ENCODE results near the gene CGB1. TPM values are rescaled to one million over a fixed set of nuclear protein-coding genes. Genes with fewer than 3 reads are reported as not detected.
A peak's percentile ranks its signal among the peaks of the same experiment; 100 is the strongest.

Gene CGB1
- total and polyA plus RNA-seq, 10 of the 15 experiments (the other 5 are each of a cell fraction or from before 2014, with no cell fraction given) = not detected

DNA sequence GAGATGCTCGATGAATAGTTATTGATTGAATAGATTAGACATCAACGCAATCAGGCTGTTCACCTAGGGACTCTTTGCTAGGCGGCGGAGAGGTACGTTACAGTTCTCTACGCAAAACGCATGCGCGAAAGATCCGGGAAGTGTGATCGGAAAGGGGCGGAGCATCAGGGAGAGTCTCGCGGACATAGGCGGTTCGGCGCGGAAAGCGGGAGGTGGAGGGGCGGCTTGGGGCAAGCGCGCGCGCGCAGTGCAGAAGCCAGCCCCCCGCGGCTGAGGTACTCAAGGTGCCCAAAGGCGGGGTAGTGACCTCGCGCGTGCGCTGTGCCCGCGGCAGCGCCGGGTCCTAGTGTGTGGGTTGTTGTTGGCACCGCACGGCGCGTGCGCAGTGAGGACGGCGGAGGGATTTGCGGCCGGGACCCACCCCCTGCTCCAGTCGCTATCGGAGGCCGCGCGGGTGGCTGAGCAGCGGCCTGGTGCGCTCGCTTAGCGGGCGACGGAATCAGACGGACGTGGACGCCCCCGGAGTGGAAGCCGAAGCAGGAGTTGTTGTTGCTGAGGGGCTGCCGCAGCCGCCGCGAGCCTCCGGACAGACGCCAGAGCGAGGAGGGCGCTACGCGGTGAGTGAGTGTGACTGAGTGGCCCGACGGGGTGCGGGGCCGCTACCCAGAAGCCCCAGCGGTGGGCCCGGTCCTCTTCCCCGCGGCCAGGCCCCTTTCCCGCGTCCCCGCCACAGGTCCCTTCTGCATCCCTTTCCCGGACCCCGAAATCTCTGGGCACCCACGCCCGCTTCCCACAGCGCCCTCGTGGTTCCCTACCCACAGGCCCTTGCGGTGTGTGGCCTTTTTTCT, 48.5 kb upstream of the CGB1 start, which contains the start of gene SNRNP70 (continued):
- no peak for TF ChIP-seq SKIL (IDR thresholded peaks at IDR 0.05; ENCODE audit: low read depth, poor library complexity, severe bottlenecking)
- 0 out of 2 replicates have a peak, but pooled peaks have one; percentile 48 for TF ChIP-seq ASH2L (IDR thresholded peaks at IDR 0.05; ENCODE audit: borderline replicate concordance, low read depth)
- TF ChIP-seq HDAC2 (IDR thresholded peaks at IDR 0.05) = 0 out of 2 replicates have a peak, but pooled peaks have one; percentile 60
- no peak for TF ChIP-seq NR2C2 (IDR thresholded peaks at IDR 0.05; ENCODE audit: borderline replicate concordance, control insufficient read depth, insufficient read length, low read depth)
- no peak for TF ChIP-seq IRF3 (IDR thresholded peaks at IDR 0.05)
- no peak for TF ChIP-seq ZNF274 (IDR thresholded peaks at IDR 0.05; ENCODE audit: insufficient read depth, insufficient read length)
- peak; percentile 47 for TF ChIP-seq MXI1 (IDR thresholded peaks at IDR 0.05; ENCODE audit: low read depth, low read length)
- TF ChIP-seq WRNIP1 (IDR thresholded peaks at IDR 0.05; ENCODE audit: borderline replicate concordance, low read depth, low read length) = 0 out of 2 replicates have a peak, but pooled peaks have one; percentile 46
- peak; percentile 64 for TF ChIP-seq RELB (IDR thresholded peaks at IDR 0.05; ENCODE audit: low read depth)
- TF ChIP-seq ZNF24 (IDR thresholded peaks at IDR 0.05) = no peak
- TF ChIP-seq ZNF384 (IDR thresholded peaks at IDR 0.05; ENCODE audit: borderline replicate concordance, low read depth, low read length) = no peak
- TF ChIP-seq, protein P1, sequence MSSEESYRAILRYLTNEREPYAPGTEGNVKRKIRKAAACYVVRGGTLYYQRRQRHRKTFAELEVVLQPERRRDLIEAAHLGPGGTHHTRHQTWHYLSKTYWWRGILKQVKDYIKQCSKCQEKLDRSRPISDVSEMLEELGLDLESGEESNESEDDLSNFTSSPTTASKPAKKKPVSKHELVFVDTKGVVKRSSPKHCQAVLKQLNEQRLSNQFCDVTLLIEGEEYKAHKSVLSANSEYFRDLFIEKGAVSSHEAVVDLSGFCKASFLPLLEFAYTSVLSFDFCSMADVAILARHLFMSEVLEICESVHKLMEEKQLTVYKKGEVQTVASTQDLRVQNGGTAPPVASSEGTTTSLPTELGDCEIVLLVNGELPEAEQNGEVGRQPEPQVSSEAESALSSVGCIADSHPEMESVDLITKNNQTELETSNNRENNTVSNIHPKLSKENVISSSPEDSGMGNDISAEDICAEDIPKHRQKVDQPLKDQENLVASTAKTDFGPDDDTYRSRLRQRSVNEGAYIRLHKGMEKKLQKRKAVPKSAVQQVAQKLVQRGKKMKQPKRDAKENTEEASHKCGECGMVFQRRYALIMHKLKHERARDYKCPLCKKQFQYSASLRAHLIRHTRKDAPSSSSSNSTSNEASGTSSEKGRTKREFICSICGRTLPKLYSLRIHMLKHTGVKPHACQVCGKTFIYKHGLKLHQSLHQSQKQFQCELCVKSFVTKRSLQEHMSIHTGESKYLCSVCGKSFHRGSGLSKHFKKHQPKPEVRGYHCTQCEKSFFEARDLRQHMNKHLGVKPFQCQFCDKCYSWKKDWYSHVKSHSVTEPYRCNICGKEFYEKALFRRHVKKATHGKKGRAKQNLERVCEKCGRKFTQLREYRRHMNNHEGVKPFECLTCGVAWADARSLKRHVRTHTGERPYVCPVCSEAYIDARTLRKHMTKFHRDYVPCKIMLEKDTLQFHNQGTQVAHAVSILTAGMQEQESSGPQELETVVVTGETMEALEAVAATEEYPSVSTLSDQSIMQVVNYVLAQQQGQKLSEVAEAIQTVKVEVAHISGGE (CRISPR knock-in tag; IDR thresholded peaks at IDR 0.05) = no peak
- TF ChIP-seq MAX (IDR thresholded peaks at IDR 0.05; ENCODE audit: low read depth, low read length) = peak; percentile 57; the same call in 1 of the 2 replicates
- peak; percentile 94 for TF ChIP-seq RCOR1 (conservative IDR thresholded peaks at IDR 0.05; ENCODE audit: low read depth, low read length)
- peak; percentile 100 for TF ChIP-seq POLR2A (IDR thresholded peaks at IDR 0.05; ENCODE audit: low read depth, low read length)
- TF ChIP-seq, protein P2, sequence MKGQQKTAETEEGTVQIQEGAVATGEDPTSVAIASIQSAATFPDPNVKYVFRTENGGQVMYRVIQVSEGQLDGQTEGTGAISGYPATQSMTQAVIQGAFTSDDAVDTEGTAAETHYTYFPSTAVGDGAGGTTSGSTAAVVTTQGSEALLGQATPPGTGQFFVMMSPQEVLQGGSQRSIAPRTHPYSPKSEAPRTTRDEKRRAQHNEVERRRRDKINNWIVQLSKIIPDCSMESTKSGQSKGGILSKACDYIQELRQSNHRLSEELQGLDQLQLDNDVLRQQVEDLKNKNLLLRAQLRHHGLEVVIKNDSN (IDR thresholded peaks at IDR 0.05; ENCODE audit: borderline replicate concordance, extremely low read length, insufficient read depth, low read depth, low read length) = no peak
- TF ChIP-seq STAT1 (conservative IDR thresholded peaks at IDR 0.05) = 0 out of 2 replicates have a peak, but pooled peaks have one; percentile 49
- TF ChIP-seq RB1 (IDR thresholded peaks at IDR 0.05; ENCODE audit: borderline replicate concordance) = peak; percentile 94; the same call in 1 of the 2 replicates
- no peak for TF ChIP-seq SPI1 (IDR thresholded peaks at IDR 0.05; ENCODE audit: borderline replicate concordance, insufficient read depth, low read depth, low read length)
